Measurements from ENCODE around the gene TRIM10.

TRIM10 gene

DNA sequence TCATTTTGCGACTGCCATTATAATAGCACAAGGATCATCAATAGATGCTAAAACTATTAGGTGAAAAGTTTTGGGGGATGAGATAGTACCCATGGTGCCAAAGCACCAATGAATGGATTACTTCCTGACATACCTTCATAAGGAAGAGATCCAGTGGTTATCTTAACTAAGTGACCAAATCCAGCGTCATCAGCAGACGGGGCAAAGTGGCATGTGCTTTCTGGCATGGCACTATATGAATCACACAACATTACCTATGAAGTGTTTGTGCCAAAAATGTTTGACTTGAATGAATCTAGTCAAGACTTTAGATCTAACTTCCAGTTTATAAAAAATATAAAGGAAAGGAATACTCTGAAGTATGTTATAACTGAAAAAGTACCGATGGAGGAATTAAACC is 41.4 kb upstream of the TRIM10 start (continued):
- TF ChIP-seq, protein P1, sequence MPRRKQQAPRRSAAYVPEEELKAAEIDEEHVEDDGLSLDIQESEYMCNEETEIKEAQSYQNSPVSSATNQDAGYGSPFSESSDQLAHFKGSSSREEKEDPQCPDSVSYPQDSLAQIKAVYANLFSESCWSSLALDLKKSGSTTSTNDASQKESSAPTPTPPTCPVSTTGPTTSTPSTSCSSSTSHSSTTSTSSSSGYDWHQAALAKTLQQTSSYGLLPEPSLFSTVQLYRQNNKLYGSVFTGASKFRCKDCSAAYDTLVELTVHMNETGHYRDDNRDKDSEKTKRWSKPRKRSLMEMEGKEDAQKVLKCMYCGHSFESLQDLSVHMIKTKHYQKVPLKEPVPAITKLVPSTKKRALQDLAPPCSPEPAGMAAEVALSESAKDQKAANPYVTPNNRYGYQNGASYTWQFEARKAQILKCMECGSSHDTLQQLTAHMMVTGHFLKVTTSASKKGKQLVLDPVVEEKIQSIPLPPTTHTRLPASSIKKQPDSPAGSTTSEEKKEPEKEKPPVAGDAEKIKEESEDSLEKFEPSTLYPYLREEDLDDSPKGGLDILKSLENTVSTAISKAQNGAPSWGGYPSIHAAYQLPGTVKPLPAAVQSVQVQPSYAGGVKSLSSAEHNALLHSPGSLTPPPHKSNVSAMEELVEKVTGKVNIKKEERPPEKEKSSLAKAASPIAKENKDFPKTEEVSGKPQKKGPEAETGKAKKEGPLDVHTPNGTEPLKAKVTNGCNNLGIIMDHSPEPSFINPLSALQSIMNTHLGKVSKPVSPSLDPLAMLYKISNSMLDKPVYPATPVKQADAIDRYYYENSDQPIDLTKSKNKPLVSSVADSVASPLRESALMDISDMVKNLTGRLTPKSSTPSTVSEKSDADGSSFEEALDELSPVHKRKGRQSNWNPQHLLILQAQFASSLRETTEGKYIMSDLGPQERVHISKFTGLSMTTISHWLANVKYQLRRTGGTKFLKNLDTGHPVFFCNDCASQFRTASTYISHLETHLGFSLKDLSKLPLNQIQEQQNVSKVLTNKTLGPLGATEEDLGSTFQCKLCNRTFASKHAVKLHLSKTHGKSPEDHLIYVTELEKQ (tag by site-specific recombination; IDR thresholded peaks at IDR 0.05; ENCODE audit: borderline replicate concordance) = no peak

DNA sequence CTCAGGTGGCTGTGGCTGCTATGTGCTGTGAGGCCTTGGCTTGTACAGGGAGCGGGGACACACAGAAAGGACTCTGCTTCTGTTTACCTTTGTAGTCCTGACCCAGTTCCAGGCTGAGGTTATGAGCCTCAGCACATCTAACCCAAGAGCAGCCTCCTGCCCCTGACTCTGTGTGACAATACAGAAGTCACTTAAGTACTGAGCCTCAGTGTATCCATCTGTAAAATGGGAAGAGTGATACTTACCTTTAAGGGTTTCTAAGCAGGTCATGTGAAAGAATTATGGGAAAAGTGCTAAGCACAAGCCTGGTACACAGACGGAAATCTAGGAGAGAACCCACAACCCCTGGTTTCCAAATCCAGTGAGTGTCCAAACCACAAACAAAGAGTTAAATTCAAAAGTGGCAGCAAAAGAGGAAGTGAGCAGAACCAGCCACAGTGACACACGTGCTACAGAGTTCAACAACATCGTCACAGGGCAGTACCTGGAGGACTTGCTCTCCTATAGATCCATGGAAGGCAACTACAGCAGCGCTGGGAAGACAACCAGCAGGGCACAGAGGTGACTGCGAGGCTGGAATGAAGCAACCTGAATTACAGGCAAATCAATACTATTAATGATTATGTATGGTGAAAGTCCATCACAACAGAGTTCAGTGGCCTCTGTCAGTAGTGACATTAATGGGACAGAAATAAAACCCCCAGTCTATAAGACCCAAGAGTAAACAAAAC is 39.7 kb upstream of the TRIM10 start:
- ChIA-PET POLR2A (interaction anchor here (1.6 kb wide), 1 partner anchor 12 kb away, joined by 5 read pairs; the partner anchor contains the start of gene TRIM26), CTCF (interaction anchor here (0.6 to 0.8 kb wide), 2 partner anchors 10 to 16 kb away, joined by 3 read pairs; no protein-coding TSS in a partner anchor)
- H3K4me3 ChIP-seq (ENCODE audit: low read depth, low read length) = no peak overlapping the region
- H3K36me3 ChIP-seq (ENCODE audit: control insufficient read depth in 2 of 2, insufficient read depth in 1 of 2, low read length in 2 of 2) = peaks cover 24 to 54% of the 10 kb centered on the region in 2 experiments
- H3K27ac ChIP-seq (ENCODE audit: extremely low read depth, low read depth, low read length) = no peak overlapping the region
- H3K4me1 ChIP-seq (ENCODE audit: control insufficient read depth, insufficient read depth, low read length) = 0 out of 2 replicates have a peak, but pooled peaks cover 2% of the 10 kb centered on the region
- TF ChIP-seq ZNF248 (tag by site-specific recombination; IDR thresholded peaks at IDR 0.05) (no peak), ZNF341 (tag by site-specific recombination; IDR thresholded peaks at IDR 0.05; ENCODE audit: low read depth) (no peak), ZNF600 (tag by site-specific recombination; IDR thresholded peaks at IDR 0.05) (no peak), GLI2 (tag by site-specific recombination; IDR thresholded peaks at IDR 0.05; ENCODE audit: borderline replicate concordance, low read depth) (no peak), ZBTB1 (tag by site-specific recombination; IDR thresholded peaks at IDR 0.05) (no peak), ZNF157 (tag by site-specific recombination; IDR thresholded peaks at IDR 0.05) (no peak), ZNF544 (tag by site-specific recombination; IDR thresholded peaks at IDR 0.05) (no peak), ZNF174 (tag by site-specific recombination; IDR thresholded peaks at IDR 0.05) (no peak)
- TF ChIP-seq, protein P2, sequence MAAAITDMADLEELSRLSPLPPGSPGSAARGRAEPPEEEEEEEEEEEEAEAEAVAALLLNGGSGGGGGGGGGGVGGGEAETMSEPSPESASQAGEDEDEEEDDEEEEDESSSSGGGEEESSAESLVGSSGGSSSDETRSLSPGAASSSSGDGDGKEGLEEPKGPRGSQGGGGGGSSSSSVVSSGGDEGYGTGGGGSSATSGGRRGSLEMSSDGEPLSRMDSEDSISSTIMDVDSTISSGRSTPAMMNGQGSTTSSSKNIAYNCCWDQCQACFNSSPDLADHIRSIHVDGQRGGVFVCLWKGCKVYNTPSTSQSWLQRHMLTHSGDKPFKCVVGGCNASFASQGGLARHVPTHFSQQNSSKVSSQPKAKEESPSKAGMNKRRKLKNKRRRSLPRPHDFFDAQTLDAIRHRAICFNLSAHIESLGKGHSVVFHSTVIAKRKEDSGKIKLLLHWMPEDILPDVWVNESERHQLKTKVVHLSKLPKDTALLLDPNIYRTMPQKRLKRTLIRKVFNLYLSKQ (tag by site-specific recombination; IDR thresholded peaks at IDR 0.05; ENCODE audit: borderline replicate concordance) = no peak
- H3K9me3 ChIP-seq (ENCODE audit: control insufficient read depth, insufficient read depth, low read depth, low read length) = no peaks in the 10 kb centered on the region

DNA sequence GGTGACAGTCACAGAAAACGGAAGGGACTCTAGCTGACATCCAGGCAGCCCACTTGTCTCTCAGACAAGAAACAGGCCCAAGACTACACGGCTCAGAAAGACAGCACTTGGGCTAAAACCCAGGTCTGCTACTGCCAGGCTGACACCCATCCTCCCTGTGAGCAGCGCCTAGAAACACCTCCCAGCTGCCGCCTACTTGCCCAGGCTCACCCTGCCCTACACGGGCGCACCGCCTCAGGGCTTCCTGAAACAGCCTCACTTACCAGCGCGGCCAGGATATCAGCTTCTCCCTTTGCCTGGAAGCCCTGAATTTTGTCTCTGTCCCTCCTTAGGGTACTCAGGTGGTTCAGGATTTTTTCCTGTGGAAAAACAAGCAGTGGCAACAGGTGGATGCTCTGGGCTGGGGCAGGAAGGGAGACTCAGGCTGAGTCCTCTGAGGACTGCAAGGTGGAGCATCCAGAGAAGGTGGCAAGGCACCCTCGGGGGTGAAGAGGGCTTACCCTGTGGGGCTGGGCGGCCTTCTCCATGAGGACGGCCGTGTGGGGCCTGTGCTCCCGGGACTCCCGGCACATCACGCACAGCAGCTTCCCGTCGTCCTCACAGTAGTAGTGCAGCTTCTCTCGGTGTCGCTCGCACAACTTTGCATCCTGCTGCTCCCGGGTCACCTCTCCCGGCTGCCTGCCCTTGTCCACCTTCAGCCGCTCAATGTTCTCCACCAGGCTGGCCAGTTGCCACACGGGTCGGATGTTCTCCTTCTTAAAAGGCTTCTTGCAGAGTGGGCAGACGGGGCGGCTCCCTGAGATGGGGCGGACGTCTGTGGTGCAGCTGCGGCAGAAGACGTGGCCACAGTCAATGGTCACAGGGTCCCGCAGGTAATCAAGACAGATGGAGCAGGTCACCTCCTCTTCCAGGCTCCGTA is 37.4 kb upstream of the TRIM10 start:
- POLR2A ChIA-PET = interaction anchor here (1.4 kb wide), 1 partner anchor 15 kb away, joined by 4 read pairs; the partner anchor contains the start of gene TRIM26
- Histone ChIP-seq H3K4me1 (ENCODE audit: control insufficient read depth, insufficient read depth, low read length) (0 out of 2 replicates have a peak, but pooled peaks cover 3% of the 10 kb centered on the region), H3K27ac (ENCODE audit: extremely low read depth, low read depth, low read length) (no peak overlapping the region), H3K9me3 (ENCODE audit: control insufficient read depth, insufficient read depth, low read depth, low read length) (no peaks in the 10 kb centered on the region), H3K4me3 (ENCODE audit: low read depth, low read length) (no peak overlapping the region), H3K36me3 (ENCODE audit: control insufficient read depth in 2 of 2, insufficient read depth in 1 of 2, low read length in 2 of 2) (peaks cover 24 to 64% of the 10 kb centered on the region in 2 experiments)
- CTCF ChIA-PET = interaction anchor here (3.3 kb wide), 1 partner anchor 21 kb away, joined by 14 read pairs; no protein-coding TSS in a partner anchor
- TF ChIP-seq ZNF529 (tag by site-specific recombination; IDR thresholded peaks at IDR 0.05; ENCODE audit: insufficient replicate concordance) (no peak), SCRT2 (tag by site-specific recombination; IDR thresholded peaks at IDR 0.05) (peak; percentile 86), ZSCAN16 (tag by site-specific recombination; IDR thresholded peaks at IDR 0.05) (no peak)
